Osteoblast (primary cell): ENCODE results near the gene TMEM178B. TPM values are rescaled to one million over a fixed set of nuclear protein-coding genes. Genes with fewer than 3 reads are reported as not detected.
"Not testable (repeated sequence)": the region's sequence is repeated elsewhere in the genome, so short reads cannot be mapped to it uniquely, and the experiment has no call there.

ENCODE experiments used
- DNase-seq: peaks from one replicate; pipeline ENCODE4 v3.0.0; 2011; ENCODE audit warnings: low spot score, mixed read lengths; ENCODE audit not compliant: insufficient read length; ENCODE audit errors: missing footprints
- H2AFZ ChIP-seq: 2 replicates; pipeline ENCODE4 v1.6.0; 2011; ENCODE audit warnings: mild to moderate bottlenecking, low read length
- H3K27ac ChIP-seq: 2 replicates; pipeline ENCODE4 v1.5.1; 2011; ENCODE audit warnings: mild to moderate bottlenecking, low read depth, low read length, moderate library complexity
- H3K27me3 ChIP-seq: 2 replicates; pipeline ENCODE4 v1.6.0; 2012; ENCODE audit warnings: mild to moderate bottlenecking, control low read depth, inconsistent platforms, low read length, moderate library complexity; ENCODE audit not compliant: insufficient read depth
- H3K36me3 ChIP-seq: 2 replicates; pipeline ENCODE4 v1.5.1; 2011; ENCODE audit warnings: mild to moderate bottlenecking, low read length, control low read depth, moderate library complexity; ENCODE audit not compliant: insufficient read depth
- H3K4me1 ChIP-seq: 2 replicates; pipeline ENCODE4 v1.5.1; 2011; ENCODE audit warnings: mild to moderate bottlenecking, low read length, control low read depth, moderate library complexity; ENCODE audit not compliant: insufficient read depth
- H3K4me2 ChIP-seq: 2 replicates; pipeline ENCODE4 v1.6.0; 2011; ENCODE audit warnings: mild to moderate bottlenecking, low read length; ENCODE audit not compliant: insufficient read depth
- H3K4me3 ChIP-seq: fragments of 200-600 bp; sonication (generic); 3 replicates; pipeline ENCODE4 v1.5.1; 2012; ENCODE audit warnings: mild to moderate bottlenecking, low read length, inconsistent platforms; ENCODE audit not compliant: insufficient read depth
- H3K79me2 ChIP-seq: 2 replicates; pipeline ENCODE4 v1.6.0; 2012; ENCODE audit warnings: mild to moderate bottlenecking, low read length, control low read depth, inconsistent platforms; ENCODE audit not compliant: insufficient read depth
- H3K9me3 ChIP-seq: 2 replicates; pipeline ENCODE4 v1.5.1; 2011; ENCODE audit warnings: low read depth, low read length, control low read depth
- H4K20me1 ChIP-seq: 2 replicates; pipeline ENCODE4 v1.6.0; 2012; ENCODE audit warnings: mild to moderate bottlenecking, low read length, control low read depth; ENCODE audit not compliant: insufficient read depth
- total RNA-seq: library from RNA; depleted of rRNA; stranded (reverse); fragments of >200 nt; gene quantifications from 2 replicates; pipeline ENCODE4 v1.2.3, GENCODE V29; 2012
- TF ChIP-seq, protein P1 (sequence below): IDR thresholded peaks from 2 replicates; pipeline ENCODE4 v1.5.1; 2011; ENCODE audit warnings: mild to moderate bottlenecking, low read depth, low read length, moderate library complexity; ENCODE audit errors: extremely low read depth

TMEM178B gene
- total RNA-seq, 1 donor: 1.1 TPM

DNA sequence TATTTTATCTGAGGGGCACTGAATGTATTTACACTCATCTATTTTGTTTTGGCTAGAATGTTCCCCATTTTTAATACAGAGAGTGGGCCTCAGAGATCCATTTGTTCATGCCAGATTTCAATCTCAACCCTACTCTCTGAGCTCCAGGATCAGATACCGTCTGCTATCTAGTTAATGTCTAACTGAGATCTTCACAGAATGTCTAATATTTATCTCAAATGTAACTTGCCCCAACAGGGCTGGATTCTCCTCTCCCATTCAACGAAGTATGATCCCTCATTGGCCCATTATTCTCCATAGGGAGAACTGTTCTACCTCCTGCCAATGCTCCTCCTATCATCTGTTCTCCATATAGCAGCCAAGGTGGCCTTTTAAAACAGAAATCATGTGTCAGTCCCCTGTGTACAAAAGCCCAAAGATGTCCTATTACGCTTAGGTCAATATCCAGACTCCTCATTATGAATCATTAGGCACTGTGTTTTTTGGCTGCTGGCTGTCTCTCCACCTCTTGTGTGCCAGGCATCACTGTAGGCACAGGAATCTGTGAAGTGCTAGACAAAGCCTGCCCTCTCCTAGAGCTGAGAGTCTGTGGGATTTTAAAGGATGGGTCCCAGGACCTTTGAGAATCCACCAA, 308.0 kb downstream of the TMEM178B start:
- H3K4me2 ChIP-seq: no peak overlapping the region
- no peak overlapping the region for H3K4me3 ChIP-seq
- H3K79me2 ChIP-seq: no peaks in the 10 kb centered on the region
- no peaks in the 10 kb centered on the region for H3K27me3 ChIP-seq
- no peaks in the 10 kb centered on the region for H3K4me1 ChIP-seq
- no peak overlapping the region for H3K27ac ChIP-seq
- DNase-seq: no peak
- no peaks in the 10 kb centered on the region for H4K20me1 ChIP-seq
- H3K9me3 ChIP-seq: no peaks in the 10 kb centered on the region
- no peaks in the 10 kb centered on the region for H3K36me3 ChIP-seq
- H2AFZ ChIP-seq: no peak overlapping the region
- TF ChIP-seq, protein P1, sequence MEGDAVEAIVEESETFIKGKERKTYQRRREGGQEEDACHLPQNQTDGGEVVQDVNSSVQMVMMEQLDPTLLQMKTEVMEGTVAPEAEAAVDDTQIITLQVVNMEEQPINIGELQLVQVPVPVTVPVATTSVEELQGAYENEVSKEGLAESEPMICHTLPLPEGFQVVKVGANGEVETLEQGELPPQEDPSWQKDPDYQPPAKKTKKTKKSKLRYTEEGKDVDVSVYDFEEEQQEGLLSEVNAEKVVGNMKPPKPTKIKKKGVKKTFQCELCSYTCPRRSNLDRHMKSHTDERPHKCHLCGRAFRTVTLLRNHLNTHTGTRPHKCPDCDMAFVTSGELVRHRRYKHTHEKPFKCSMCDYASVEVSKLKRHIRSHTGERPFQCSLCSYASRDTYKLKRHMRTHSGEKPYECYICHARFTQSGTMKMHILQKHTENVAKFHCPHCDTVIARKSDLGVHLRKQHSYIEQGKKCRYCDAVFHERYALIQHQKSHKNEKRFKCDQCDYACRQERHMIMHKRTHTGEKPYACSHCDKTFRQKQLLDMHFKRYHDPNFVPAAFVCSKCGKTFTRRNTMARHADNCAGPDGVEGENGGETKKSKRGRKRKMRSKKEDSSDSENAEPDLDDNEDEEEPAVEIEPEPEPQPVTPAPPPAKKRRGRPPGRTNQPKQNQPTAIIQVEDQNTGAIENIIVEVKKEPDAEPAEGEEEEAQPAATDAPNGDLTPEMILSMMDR: no peak

GRCh38 chr7:141383356-141383755, 309.5 kb downstream of the TMEM178B start:
- not testable (repeated sequence) for H3K4me3 ChIP-seq, DNase-seq, H4K20me1 ChIP-seq, H3K79me2 ChIP-seq, H3K36me3 ChIP-seq, H2AFZ ChIP-seq, H3K4me2 ChIP-seq, H3K4me1 ChIP-seq, H3K27me3 ChIP-seq, H3K9me3 ChIP-seq, H3K27ac ChIP-seq

GRCh38 chr7:141386881-141387280, 313.0 kb downstream of the TMEM178B start:
- Histone ChIP-seq H4K20me1 (no peaks in the 10 kb centered on the region), H3K4me2 (no peak overlapping the region), H2AFZ (no peak overlapping the region), H3K79me2 (no peaks in the 10 kb centered on the region), H3K4me1 (no peaks in the 10 kb centered on the region), H3K27me3 (no peaks in the 10 kb centered on the region), H3K9me3 (no peaks in the 10 kb centered on the region), H3K4me3 (no peak overlapping the region), H3K27ac (no peak overlapping the region), H3K36me3 (no peaks in the 10 kb centered on the region)
- no peak for DNase-seq
- TF ChIP-seq, protein P1: no peak

- no peak overlapping the region for H3K4me2 ChIP-seq
- no peaks in the 10 kb centered on the region for H3K4me1 ChIP-seq
- no peak overlapping the region for H3K27ac ChIP-seq
- no peak overlapping the region for H3K4me3 ChIP-seq
- TF ChIP-seq, protein P1: no peak
- no peak overlapping the region for H2AFZ ChIP-seq
- no peaks in the 10 kb centered on the region for H4K20me1 ChIP-seq
- no peaks in the 10 kb centered on the region for H3K9me3 ChIP-seq
- no peak for DNase-seq
- H3K27me3 ChIP-seq: no peaks in the 10 kb centered on the region
- H3K36me3 ChIP-seq: no peaks in the 10 kb centered on the region
- H3K79me2 ChIP-seq: no peaks in the 10 kb centered on the region
Measured at GRCh38 chr7:141387521-141388217, 313.8 kb downstream of the TMEM178B start.
